ENCODE results near the gene HIBADH.
A peak's percentile ranks its signal among the peaks of the same experiment; 100 is the strongest.

The HIBADH gene

GRCh38 chr7:27662490-27663205 lies at the start of gene HIBADH:
HIBADH (minus strand) TSS chr7:27662883; CDS start chr7:27662788, 95 bp downstream.
- DNase-seq, result peak; percentile 87 to 97 (median 96)

- no peak for DNase-seq
Observed at GRCh38 chr7:27712217-27712616, 49.5 kb upstream of the HIBADH start.

- DNase-seq, result no peak
Observed at GRCh38 chr7:27709137-27710075, 46.7 kb upstream of the HIBADH start.

GRCh38 chr7:27708485-27708884 lies 45.8 kb upstream of the HIBADH start:
- no peak for DNase-seq

GRCh38 chr7:27705200-27705594 lies 42.5 kb upstream of the HIBADH start:
- DNase-seq, result no peak

GRCh38 chr7:27704422-27705199 lies 41.9 kb upstream of the HIBADH start:
- DNase-seq, result no peak

GRCh38 chr7:27703181-27703580 lies 40.5 kb upstream of the HIBADH start:
- no peak for DNase-seq

GRCh38 chr7:27700501-27700900 lies 37.8 kb upstream of the HIBADH start:
- DNase-seq, result no peak

- DNase-seq, result no peak
Observed at GRCh38 chr7:27699751-27700150, 37.1 kb upstream of the HIBADH start.

- no peak for DNase-seq
Observed at GRCh38 chr7:27697861-27698430, 35.3 kb upstream of the HIBADH start.

- DNase-seq, result no peak
Observed at GRCh38 chr7:27695096-27695495, 32.4 kb upstream of the HIBADH start.

GRCh38 chr7:27693794-27694193 lies 31.1 kb upstream of the HIBADH start:
- DNase-seq, result no peak

GRCh38 chr7:27690649-27691048 lies 28.0 kb upstream of the HIBADH start:
- no peak for DNase-seq

- peak in 1 of 6 experiments; percentile 3 for DNase-seq
Observed at GRCh38 chr7:27689591-27690164, 27.0 kb upstream of the HIBADH start.

- no peak for DNase-seq
Observed at GRCh38 chr7:27689150-27689549, 26.5 kb upstream of the HIBADH start.

- DNase-seq, result no peak
Observed at GRCh38 chr7:27688646-27689045, 26.0 kb upstream of the HIBADH start.

- no peak for DNase-seq
Observed at GRCh38 chr7:27688056-27688455, 25.4 kb upstream of the HIBADH start.

GRCh38 chr7:27686315-27686714 lies 23.6 kb upstream of the HIBADH start:
- no peak for DNase-seq

- no peak for DNase-seq
Observed at GRCh38 chr7:27685893-27686292, 23.2 kb upstream of the HIBADH start.

- no peak for DNase-seq
Observed at GRCh38 chr7:27685209-27685608, 22.5 kb upstream of the HIBADH start.

GRCh38 chr7:27684491-27684890 lies 21.8 kb upstream of the HIBADH start:
- no peak for DNase-seq

GRCh38 chr7:27680610-27681009 lies 17.9 kb upstream of the HIBADH start:
- DNase-seq, result no peak

Data from stimulated activated naive CD4-positive, alpha-beta T cell (primary cell).